Measurements from ENCODE around the gene DPY19L2.
"Not testable (repeated sequence)": the region's sequence is repeated elsewhere in the genome, so short reads cannot be mapped to it uniquely, and the experiment has no call there.

DPY19L2 gene

DNA sequence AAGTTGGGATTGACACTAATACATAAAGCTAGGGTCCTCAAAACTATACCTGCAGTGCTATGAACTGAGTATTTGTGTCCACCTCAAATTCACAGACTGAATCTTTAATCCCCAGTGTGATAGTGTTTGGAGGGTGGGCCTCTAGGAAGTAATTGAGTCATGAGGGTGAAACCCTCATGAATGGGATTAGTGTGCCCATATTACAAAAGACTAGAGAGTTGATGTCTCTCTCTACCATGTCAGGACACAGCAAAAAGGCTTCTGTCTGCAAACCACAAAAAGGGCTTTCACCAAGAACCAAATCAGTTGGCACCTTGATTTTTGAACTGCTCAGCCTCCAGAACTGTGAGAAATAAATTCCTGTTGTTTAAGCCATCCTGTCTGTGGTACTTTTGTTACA lies 59.0 kb downstream of the DPY19L2 start:
- H3K27me3 ChIP-seq (ENCODE audit: control insufficient read depth in 2 of 2, insufficient read depth in 2 of 2, low read length in 2 of 2); H3K36me3 ChIP-seq (ENCODE audit: control insufficient read depth in 2 of 2, insufficient read depth in 2 of 2, low read length in 2 of 2); H3K4me3 ChIP-seq (ENCODE audit: low read length in 2 of 2); H3K9me3 ChIP-seq (ENCODE audit: control insufficient read depth in 2 of 2, low read length in 2 of 2); H3K27ac ChIP-seq (ENCODE audit: low read depth in 2 of 2, low read length in 2 of 2); H3K4me1 ChIP-seq (ENCODE audit: control insufficient read depth in 2 of 2, insufficient read depth in 2 of 2, low read length in 2 of 2); H3K9ac ChIP-seq (ENCODE audit: low read depth in 1 of 2, low read length in 2 of 2): not testable (repeated sequence)

DNA sequence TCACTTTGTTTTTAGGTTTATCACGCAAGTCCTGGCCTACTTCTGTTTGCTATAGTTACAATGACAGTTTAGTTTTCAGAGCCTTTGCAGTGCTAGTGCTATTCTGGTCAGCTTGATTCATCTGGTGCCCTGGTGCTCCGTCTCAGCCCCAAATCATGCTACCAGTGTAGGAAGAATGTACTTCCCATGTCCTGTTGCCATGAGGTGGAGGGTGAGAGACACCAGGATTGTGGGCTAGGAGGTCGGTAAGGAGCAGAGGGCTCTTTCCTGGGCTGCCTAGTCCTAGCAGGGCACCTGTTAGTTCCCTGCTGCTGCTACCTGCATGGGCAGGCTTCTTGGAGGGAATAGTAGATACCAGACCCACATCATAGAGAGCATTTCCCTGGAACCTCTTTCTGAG lies 63.3 kb downstream of the DPY19L2 start:
- H3K27ac ChIP-seq (ENCODE audit: low read depth in 2 of 2, low read length in 2 of 2); H3K27me3 ChIP-seq (ENCODE audit: control insufficient read depth in 2 of 2, insufficient read depth in 2 of 2, low read length in 2 of 2); H3K9ac ChIP-seq (ENCODE audit: low read depth in 1 of 2, low read length in 2 of 2); H3K4me3 ChIP-seq (ENCODE audit: low read length in 2 of 2); H3K36me3 ChIP-seq (ENCODE audit: control insufficient read depth in 2 of 2, insufficient read depth in 2 of 2, low read length in 2 of 2); H3K9me3 ChIP-seq (ENCODE audit: control insufficient read depth in 2 of 2, low read length in 2 of 2); H3K4me1 ChIP-seq (ENCODE audit: control insufficient read depth in 2 of 2, insufficient read depth in 2 of 2, low read length in 2 of 2): not testable (repeated sequence)

DNA sequence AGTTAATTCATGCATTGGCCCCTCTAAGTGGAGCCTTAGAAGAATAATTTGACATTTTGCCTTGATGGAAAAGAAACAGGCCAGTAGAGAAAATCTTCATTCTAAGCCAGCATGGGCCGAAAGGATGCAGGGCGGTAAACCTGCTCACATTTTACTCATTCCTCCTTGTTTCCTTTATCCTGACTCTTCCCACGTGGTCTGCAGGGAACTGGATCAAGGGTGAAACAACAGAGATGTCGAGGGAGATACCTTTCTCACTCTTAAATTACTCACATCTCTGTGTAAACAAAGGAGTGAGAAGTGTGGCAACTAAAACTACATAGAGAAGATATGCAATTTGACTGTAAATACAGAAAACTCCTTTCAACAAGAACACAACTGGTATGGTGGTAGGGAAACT lies 73.5 kb downstream of the DPY19L2 start:
- not testable (repeated sequence) for H3K9ac ChIP-seq (ENCODE audit: low read depth in 1 of 2, low read length in 2 of 2); H3K36me3 ChIP-seq (ENCODE audit: control insufficient read depth in 2 of 2, insufficient read depth in 2 of 2, low read length in 2 of 2); H3K9me3 ChIP-seq (ENCODE audit: control insufficient read depth in 2 of 2, low read length in 2 of 2); H3K27me3 ChIP-seq (ENCODE audit: control insufficient read depth in 2 of 2, insufficient read depth in 2 of 2, low read length in 2 of 2); H3K4me1 ChIP-seq (ENCODE audit: control insufficient read depth in 2 of 2, insufficient read depth in 2 of 2, low read length in 2 of 2); H3K4me3 ChIP-seq (ENCODE audit: low read length in 2 of 2); H3K27ac ChIP-seq (ENCODE audit: low read depth in 2 of 2, low read length in 2 of 2)

DNA sequence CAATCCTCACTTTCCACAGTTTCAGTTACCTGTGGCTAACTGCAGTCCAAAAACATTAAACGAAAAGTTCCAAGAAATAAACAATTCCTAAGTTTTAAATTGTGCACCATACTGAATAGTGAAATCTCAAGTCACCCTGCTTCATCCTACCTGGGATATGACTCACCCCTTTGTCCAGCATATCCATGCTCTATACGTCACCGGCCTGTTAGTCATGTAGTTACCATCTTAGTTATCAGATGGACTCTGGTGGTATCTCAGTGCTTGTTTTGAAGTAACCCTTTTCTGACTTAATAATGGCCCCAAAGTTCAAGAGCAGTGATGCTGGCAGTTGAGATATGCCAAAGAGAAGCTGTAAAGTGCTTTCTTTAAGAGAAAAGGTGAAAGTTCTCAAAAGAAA lies 83.9 kb downstream of the DPY19L2 start:
- H3K4me3 ChIP-seq (ENCODE audit: low read length in 2 of 2); H3K9ac ChIP-seq (ENCODE audit: low read depth in 1 of 2, low read length in 2 of 2); H3K27ac ChIP-seq (ENCODE audit: low read depth in 2 of 2, low read length in 2 of 2); H3K36me3 ChIP-seq (ENCODE audit: control insufficient read depth in 2 of 2, insufficient read depth in 2 of 2, low read length in 2 of 2); H3K27me3 ChIP-seq (ENCODE audit: control insufficient read depth in 2 of 2, insufficient read depth in 2 of 2, low read length in 2 of 2); H3K4me1 ChIP-seq (ENCODE audit: control insufficient read depth in 2 of 2, insufficient read depth in 2 of 2, low read length in 2 of 2); H3K9me3 ChIP-seq (ENCODE audit: control insufficient read depth in 2 of 2, low read length in 2 of 2): not testable (repeated sequence)

DNA sequence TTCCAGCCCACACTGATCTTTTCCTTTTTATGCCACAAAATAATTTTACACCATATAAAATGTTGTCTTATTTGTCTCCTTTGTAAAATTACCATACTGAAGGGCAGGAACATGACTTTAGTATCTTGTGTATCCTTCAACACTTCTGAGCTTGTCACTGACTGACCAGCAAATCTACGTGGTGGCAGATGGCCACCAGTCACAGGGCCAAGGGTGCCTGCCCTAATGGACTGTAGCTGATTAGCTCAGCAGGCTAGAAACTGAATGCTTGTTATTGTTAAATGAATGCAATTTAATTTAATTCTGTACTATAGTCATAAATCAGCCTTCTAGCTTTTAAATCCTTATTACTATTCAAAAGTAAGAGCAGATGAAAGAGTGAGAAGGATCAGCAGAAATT lies 85.0 kb downstream of the DPY19L2 start:
- not testable (repeated sequence) for H3K36me3 ChIP-seq (ENCODE audit: control insufficient read depth in 2 of 2, insufficient read depth in 2 of 2, low read length in 2 of 2); H3K4me3 ChIP-seq (ENCODE audit: low read length in 2 of 2); H3K4me1 ChIP-seq (ENCODE audit: control insufficient read depth in 2 of 2, insufficient read depth in 2 of 2, low read length in 2 of 2); H3K9me3 ChIP-seq (ENCODE audit: control insufficient read depth in 2 of 2, low read length in 2 of 2); H3K9ac ChIP-seq (ENCODE audit: low read depth in 1 of 2, low read length in 2 of 2); H3K27ac ChIP-seq (ENCODE audit: low read depth in 2 of 2, low read length in 2 of 2); H3K27me3 ChIP-seq (ENCODE audit: control insufficient read depth in 2 of 2, insufficient read depth in 2 of 2, low read length in 2 of 2)

DNA sequence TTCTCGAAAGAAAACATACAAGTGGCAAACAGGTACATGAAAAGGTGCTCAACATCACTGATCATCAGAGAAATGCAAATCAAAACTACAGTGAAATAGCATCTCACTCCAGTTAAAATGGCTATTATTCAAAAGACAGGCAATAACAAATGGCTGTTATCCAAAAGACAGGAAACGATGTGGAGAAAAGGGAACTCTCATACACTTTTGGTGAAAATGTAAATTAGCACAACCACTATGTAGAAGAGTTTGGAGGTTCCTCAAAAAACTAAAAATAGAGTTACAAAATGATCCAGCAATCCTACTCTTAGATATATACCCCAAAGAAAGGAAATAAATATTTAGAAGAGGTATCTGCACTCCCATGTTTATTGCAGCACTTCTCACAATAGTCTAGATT lies 90.7 kb downstream of the DPY19L2 start:
- H3K36me3 ChIP-seq (ENCODE audit: control insufficient read depth in 2 of 2, insufficient read depth in 2 of 2, low read length in 2 of 2); H3K27me3 ChIP-seq (ENCODE audit: control insufficient read depth in 2 of 2, insufficient read depth in 2 of 2, low read length in 2 of 2); H3K9ac ChIP-seq (ENCODE audit: low read depth in 1 of 2, low read length in 2 of 2); H3K27ac ChIP-seq (ENCODE audit: low read depth in 2 of 2, low read length in 2 of 2); H3K4me1 ChIP-seq (ENCODE audit: control insufficient read depth in 2 of 2, insufficient read depth in 2 of 2, low read length in 2 of 2); H3K9me3 ChIP-seq (ENCODE audit: control insufficient read depth in 2 of 2, low read length in 2 of 2); H3K4me3 ChIP-seq (ENCODE audit: low read length in 2 of 2): not testable (repeated sequence)

DNA sequence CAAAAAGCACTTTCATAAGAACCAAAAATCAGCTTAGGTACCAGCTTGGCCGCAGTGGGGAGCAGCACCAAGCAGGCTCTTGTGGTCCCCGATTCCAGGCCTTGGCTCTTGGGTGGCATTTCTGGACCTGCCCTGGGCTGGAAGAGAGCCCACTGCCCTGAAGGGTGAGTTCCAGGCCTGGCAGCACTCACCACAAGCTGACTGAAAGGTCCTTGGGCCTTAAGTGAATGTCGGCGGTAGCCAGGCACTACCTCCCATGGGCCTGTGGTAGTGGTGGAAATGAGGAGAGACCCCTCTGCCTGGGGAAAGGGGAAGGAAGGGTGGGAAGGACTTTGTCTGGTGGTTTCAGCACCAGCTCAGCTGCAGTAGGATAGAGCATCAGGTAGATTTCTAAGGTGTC lies 96.3 kb downstream of the DPY19L2 start:
- not testable (repeated sequence) for H3K4me3 ChIP-seq (ENCODE audit: low read length in 2 of 2); H3K9ac ChIP-seq (ENCODE audit: low read depth in 1 of 2, low read length in 2 of 2); H3K27ac ChIP-seq (ENCODE audit: low read depth in 2 of 2, low read length in 2 of 2); H3K4me1 ChIP-seq (ENCODE audit: control insufficient read depth in 2 of 2, insufficient read depth in 2 of 2, low read length in 2 of 2); H3K36me3 ChIP-seq (ENCODE audit: control insufficient read depth in 2 of 2, insufficient read depth in 2 of 2, low read length in 2 of 2); H3K9me3 ChIP-seq (ENCODE audit: control insufficient read depth in 2 of 2, low read length in 2 of 2); H3K27me3 ChIP-seq (ENCODE audit: control insufficient read depth in 2 of 2, insufficient read depth in 2 of 2, low read length in 2 of 2)

DNA sequence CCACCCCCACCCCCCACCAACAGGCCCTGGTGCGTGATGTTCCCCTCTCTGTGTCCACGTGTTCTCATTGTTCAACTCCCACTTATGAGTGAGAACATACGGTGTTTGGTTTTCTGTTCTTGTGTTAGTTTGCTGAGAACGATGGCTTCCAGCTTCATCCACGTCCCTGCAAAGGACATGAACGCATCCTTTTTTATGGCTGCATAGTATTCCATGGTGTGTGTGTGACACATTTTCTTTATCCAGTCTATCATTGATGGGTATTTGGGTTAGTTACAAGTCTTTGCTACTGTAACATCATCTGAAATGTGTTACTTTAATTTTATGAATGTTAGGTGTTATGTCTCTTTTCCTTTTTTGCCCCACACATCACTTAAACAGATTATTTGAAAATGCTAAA lies 109.8 kb downstream of the DPY19L2 start:
- not testable (repeated sequence) for H3K27ac ChIP-seq (ENCODE audit: low read depth in 2 of 2, low read length in 2 of 2); H3K9me3 ChIP-seq (ENCODE audit: control insufficient read depth in 2 of 2, low read length in 2 of 2); H3K9ac ChIP-seq (ENCODE audit: low read depth in 1 of 2, low read length in 2 of 2); H3K4me1 ChIP-seq (ENCODE audit: control insufficient read depth in 2 of 2, insufficient read depth in 2 of 2, low read length in 2 of 2); H3K4me3 ChIP-seq (ENCODE audit: low read length in 2 of 2); H3K27me3 ChIP-seq (ENCODE audit: control insufficient read depth in 2 of 2, insufficient read depth in 2 of 2, low read length in 2 of 2); H3K36me3 ChIP-seq (ENCODE audit: control insufficient read depth in 2 of 2, insufficient read depth in 2 of 2, low read length in 2 of 2)

DNA sequence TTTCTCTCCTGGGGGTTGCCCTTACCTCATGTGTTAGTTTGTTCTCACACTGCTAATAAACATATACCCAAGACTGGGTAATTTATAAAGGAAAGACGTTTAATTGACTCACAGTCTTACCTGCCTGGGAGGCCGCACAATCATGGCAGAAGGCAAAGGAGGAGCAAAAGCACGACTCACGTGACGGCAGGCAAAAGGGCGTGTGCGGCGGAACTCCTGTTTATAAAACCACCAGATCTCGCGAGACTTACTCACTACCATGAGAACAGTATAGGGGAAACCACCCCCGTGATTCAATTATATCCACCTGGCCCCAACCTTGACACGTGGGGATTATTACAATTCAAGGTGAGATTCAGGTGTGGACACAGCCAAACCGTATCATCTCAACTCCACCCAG lies 116.9 kb downstream of the DPY19L2 start:
- not testable (repeated sequence) for H3K4me3 ChIP-seq (ENCODE audit: low read length in 2 of 2); H3K9me3 ChIP-seq (ENCODE audit: control insufficient read depth in 2 of 2, low read length in 2 of 2); H3K4me1 ChIP-seq (ENCODE audit: control insufficient read depth in 2 of 2, insufficient read depth in 2 of 2, low read length in 2 of 2); H3K27ac ChIP-seq (ENCODE audit: low read depth in 2 of 2, low read length in 2 of 2); H3K36me3 ChIP-seq (ENCODE audit: control insufficient read depth in 2 of 2, insufficient read depth in 2 of 2, low read length in 2 of 2); H3K27me3 ChIP-seq (ENCODE audit: control insufficient read depth in 2 of 2, insufficient read depth in 2 of 2, low read length in 2 of 2); H3K9ac ChIP-seq (ENCODE audit: low read depth in 1 of 2, low read length in 2 of 2)

DNA sequence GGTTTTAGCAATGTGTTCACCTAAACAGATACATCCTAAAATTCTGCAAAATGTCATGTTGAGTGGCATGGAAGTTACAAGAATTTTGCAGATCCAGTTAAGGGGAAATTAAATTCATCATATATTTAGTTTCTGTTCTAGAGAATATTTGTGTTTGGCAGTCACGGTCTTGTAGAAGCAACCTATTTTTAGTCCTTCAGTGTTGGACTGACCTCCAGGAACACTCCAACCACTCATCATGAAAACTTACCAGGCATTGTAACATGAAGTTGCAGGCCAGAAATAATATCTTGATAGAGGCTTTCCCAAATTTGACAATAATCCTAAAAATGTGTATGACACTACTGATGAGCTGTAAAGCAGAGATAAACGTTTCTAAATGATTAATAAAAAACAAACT lies 119.3 kb downstream of the DPY19L2 start:
- not testable (repeated sequence) for H3K27ac ChIP-seq (ENCODE audit: low read depth in 2 of 2, low read length in 2 of 2); H3K27me3 ChIP-seq (ENCODE audit: control insufficient read depth in 2 of 2, insufficient read depth in 2 of 2, low read length in 2 of 2); H3K36me3 ChIP-seq (ENCODE audit: control insufficient read depth in 2 of 2, insufficient read depth in 2 of 2, low read length in 2 of 2); H3K9me3 ChIP-seq (ENCODE audit: control insufficient read depth in 2 of 2, low read length in 2 of 2); H3K9ac ChIP-seq (ENCODE audit: low read depth in 1 of 2, low read length in 2 of 2); H3K4me3 ChIP-seq (ENCODE audit: low read length in 2 of 2); H3K4me1 ChIP-seq (ENCODE audit: control insufficient read depth in 2 of 2, insufficient read depth in 2 of 2, low read length in 2 of 2)

DNA sequence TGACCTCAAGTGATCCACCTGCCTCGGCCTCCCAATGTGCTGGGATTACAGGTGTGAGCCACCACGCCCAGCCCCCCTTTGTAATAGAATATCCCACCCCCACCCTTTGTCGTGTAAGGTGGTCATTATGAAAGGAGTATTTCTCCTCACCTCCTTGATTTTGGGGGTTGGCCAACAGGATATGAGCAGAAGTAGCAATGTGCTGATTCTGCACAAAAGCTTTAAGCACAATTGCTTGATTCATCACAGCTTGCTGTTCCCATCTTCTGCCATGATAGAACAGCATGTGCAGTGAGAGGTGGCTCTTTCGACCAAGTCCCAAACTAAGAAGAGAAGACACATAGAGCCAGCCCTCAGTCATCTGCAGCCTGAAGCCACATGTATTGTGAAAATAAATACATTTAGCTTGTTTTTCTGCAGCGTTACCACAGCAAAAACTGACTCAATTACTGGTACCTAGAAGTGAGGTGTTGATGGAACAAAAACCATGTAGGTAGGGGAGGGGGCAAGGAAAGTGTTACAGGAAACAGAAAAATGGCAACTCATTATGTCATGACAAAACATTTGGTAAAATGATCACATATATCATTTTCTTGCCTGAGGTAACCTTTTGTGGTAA lies 122.9 kb downstream of the DPY19L2 start:
- not testable (repeated sequence) for H3K4me1 ChIP-seq (ENCODE audit: control insufficient read depth in 2 of 2, insufficient read depth in 2 of 2, low read length in 2 of 2); H3K27ac ChIP-seq (ENCODE audit: low read depth in 2 of 2, low read length in 2 of 2); H3K9me3 ChIP-seq (ENCODE audit: control insufficient read depth in 2 of 2, low read length in 2 of 2); H3K27me3 ChIP-seq (ENCODE audit: control insufficient read depth in 2 of 2, insufficient read depth in 2 of 2, low read length in 2 of 2); H3K36me3 ChIP-seq (ENCODE audit: control insufficient read depth in 2 of 2, insufficient read depth in 2 of 2, low read length in 2 of 2); H3K4me3 ChIP-seq (ENCODE audit: low read length in 2 of 2); H3K9ac ChIP-seq (ENCODE audit: low read depth in 1 of 2, low read length in 2 of 2)

Measured in mucosa of rectum (tissue), 2 donors.